Measurements from ENCODE around the gene PCDH19. TPM values are rescaled to one million over a fixed set of nuclear protein-coding genes. Genes with fewer than 3 reads are reported as not detected.

The PCDH19 gene
- total and polyA plus RNA-seq, 2 donors (not counting 1 experiment from before 2014, with no cell fraction given), result under 0.01 to 0.05 TPM

DNA sequence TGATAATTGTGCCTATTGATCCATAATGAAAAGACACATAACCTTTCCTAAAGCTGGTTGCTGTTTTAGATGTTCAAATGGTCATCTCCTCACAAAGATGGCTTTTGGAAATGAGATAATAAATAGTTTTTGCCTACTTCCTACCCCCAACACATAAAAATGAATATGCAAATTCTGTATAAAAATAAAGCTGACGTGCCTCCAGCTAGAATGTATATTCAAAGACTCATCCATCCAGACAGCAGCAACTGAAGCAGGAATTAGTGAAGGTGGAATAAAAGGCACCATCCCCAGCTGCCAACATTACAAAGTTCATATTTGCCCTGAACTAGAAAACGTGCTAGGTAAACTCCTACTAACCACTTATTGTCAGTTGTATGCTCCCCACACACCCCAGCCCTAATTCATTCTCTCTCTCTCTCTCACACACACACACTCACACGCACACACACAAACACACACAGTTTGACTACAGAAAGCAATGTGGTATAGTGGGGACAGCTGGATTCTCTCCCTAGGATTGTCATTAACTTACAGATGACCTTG, 53.6 kb downstream of the PCDH19 start:
- DNase-seq (ENCODE audit: low read depth in 2 of 2), result no peak
- H3K4me1 ChIP-seq (ENCODE audit: control insufficient read depth, extremely low read depth, insufficient read depth, low read length), result no peaks in the 10 kb centered on the region
- H3K27me3 ChIP-seq (ENCODE audit: control insufficient read depth, insufficient read depth, low read length), result no peaks in the 10 kb centered on the region
- no peak overlapping the region for H2AFZ ChIP-seq (ENCODE audit: low read length)
- H3K27ac ChIP-seq (ENCODE audit: insufficient read depth, low read length), result no peak overlapping the region
- H3K9me3 ChIP-seq (ENCODE audit: control insufficient read depth, insufficient read depth, low read depth, low read length), result no peaks in the 10 kb centered on the region
- H3K4me3 ChIP-seq (replicated peaks in 1 of 4; ENCODE audit: control extremely low read depth in 1 of 4, insufficient read depth in 1 of 4, low read depth in 3 of 4, low read length in 4 of 4), result no peak overlapping the region
- H3K79me2 ChIP-seq (ENCODE audit: control insufficient read depth, insufficient read depth, low read length), result no peaks in the 10 kb centered on the region
- TF ChIP-seq, protein P1, sequence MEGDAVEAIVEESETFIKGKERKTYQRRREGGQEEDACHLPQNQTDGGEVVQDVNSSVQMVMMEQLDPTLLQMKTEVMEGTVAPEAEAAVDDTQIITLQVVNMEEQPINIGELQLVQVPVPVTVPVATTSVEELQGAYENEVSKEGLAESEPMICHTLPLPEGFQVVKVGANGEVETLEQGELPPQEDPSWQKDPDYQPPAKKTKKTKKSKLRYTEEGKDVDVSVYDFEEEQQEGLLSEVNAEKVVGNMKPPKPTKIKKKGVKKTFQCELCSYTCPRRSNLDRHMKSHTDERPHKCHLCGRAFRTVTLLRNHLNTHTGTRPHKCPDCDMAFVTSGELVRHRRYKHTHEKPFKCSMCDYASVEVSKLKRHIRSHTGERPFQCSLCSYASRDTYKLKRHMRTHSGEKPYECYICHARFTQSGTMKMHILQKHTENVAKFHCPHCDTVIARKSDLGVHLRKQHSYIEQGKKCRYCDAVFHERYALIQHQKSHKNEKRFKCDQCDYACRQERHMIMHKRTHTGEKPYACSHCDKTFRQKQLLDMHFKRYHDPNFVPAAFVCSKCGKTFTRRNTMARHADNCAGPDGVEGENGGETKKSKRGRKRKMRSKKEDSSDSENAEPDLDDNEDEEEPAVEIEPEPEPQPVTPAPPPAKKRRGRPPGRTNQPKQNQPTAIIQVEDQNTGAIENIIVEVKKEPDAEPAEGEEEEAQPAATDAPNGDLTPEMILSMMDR (conservative IDR thresholded peaks at IDR 0.05 in 1 of 2, IDR thresholded peaks at IDR 0.05 in 1 of 2; ENCODE audit: low read depth in 1 of 2, low read length in 2 of 2), result no peak
- no peak for TF ChIP-seq EZH2 (IDR thresholded peaks at IDR 0.05; ENCODE audit: low read length, missing control alignments)
- no peaks in the 10 kb centered on the region for H3K36me3 ChIP-seq (ENCODE audit: control insufficient read depth, insufficient read depth, low read length)
- no peaks in the 10 kb centered on the region for H4K20me1 ChIP-seq (ENCODE audit: control insufficient read depth, extremely low read depth, insufficient read depth, low read length)
- no peak overlapping the region for H3K4me2 ChIP-seq (ENCODE audit: extremely low read depth, insufficient read depth, low read length)
- H3K9ac ChIP-seq (ENCODE audit: insufficient read depth, low read length), result no peak overlapping the region

DNA sequence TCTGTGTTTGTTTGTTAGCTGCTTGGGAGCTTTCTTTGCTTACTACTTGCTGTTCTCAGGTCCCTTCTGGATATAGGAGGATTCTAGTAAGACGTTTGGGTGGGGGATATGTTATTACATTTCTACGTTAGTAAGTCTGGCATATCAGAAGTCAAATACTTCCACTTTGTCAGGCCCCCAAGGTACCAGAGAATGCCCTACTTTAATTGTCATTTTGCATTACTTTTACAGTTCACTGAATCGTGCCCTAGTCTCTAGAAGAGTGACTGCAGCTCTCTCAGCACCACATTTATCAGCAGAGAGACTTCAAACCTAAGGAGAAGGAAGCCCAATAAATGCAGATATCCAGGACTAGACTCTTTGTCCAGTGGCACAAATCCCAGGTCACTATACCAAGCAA, 54.4 kb downstream of the PCDH19 start:
- Histone ChIP-seq H3K79me2 (ENCODE audit: control insufficient read depth, insufficient read depth, low read length) (no peaks in the 10 kb centered on the region), H3K9me3 (ENCODE audit: control insufficient read depth, insufficient read depth, low read depth, low read length) (no peaks in the 10 kb centered on the region), H3K4me3 (replicated peaks in 1 of 4; ENCODE audit: control extremely low read depth in 1 of 4, insufficient read depth in 1 of 4, low read depth in 3 of 4, low read length in 4 of 4) (no peak overlapping the region), H3K36me3 (ENCODE audit: control insufficient read depth, insufficient read depth, low read length) (no peaks in the 10 kb centered on the region), H2AFZ (ENCODE audit: low read length) (no peak overlapping the region), H3K27me3 (ENCODE audit: control insufficient read depth, insufficient read depth, low read length) (no peaks in the 10 kb centered on the region), H3K4me1 (ENCODE audit: control insufficient read depth, extremely low read depth, insufficient read depth, low read length) (no peaks in the 10 kb centered on the region), H3K4me2 (ENCODE audit: extremely low read depth, insufficient read depth, low read length) (no peak overlapping the region), H4K20me1 (ENCODE audit: control insufficient read depth, extremely low read depth, insufficient read depth, low read length) (no peaks in the 10 kb centered on the region), H3K9ac (ENCODE audit: insufficient read depth, low read length) (no peak overlapping the region), H3K27ac (ENCODE audit: insufficient read depth, low read length) (no peak overlapping the region)
- TF ChIP-seq EZH2 (IDR thresholded peaks at IDR 0.05; ENCODE audit: low read length, missing control alignments), result no peak
- TF ChIP-seq, protein P1 (conservative IDR thresholded peaks at IDR 0.05 in 1 of 2, IDR thresholded peaks at IDR 0.05 in 1 of 2; ENCODE audit: low read depth in 1 of 2, low read length in 2 of 2), result no peak
- no peak for DNase-seq (ENCODE audit: low read depth in 2 of 2)

DNA sequence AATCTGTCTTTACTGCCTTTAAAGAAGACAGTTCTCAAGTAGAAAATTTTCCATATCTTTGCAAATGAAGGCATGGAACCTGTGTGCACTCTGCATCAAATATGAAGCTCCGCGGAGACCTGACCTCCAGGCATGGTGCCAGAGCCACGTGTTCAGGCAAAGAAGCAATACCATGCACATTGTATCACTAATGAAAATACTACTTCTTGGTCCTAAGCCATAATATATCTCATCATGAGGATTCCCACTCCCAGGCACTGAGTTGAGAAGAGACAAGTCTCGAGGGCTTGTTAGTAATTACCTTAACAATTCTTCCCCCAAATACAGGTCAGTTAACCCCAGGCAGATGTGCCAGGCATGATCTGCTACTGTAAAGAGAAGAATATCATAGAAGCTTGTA, 56.7 kb downstream of the PCDH19 start:
- no peak overlapping the region for H3K4me2 ChIP-seq (ENCODE audit: extremely low read depth, insufficient read depth, low read length)
- H2AFZ ChIP-seq (ENCODE audit: low read length), result no peak overlapping the region
- no peaks in the 10 kb centered on the region for H3K27me3 ChIP-seq (ENCODE audit: control insufficient read depth, insufficient read depth, low read length)
- no peak for DNase-seq (ENCODE audit: low read depth in 2 of 2)
- TF ChIP-seq, protein P1 (conservative IDR thresholded peaks at IDR 0.05 in 1 of 2, IDR thresholded peaks at IDR 0.05 in 1 of 2; ENCODE audit: low read depth in 1 of 2, low read length in 2 of 2), result no peak
- no peak for TF ChIP-seq EZH2 (IDR thresholded peaks at IDR 0.05; ENCODE audit: low read length, missing control alignments)
- no peaks in the 10 kb centered on the region for H3K4me1 ChIP-seq (ENCODE audit: control insufficient read depth, extremely low read depth, insufficient read depth, low read length)
- no peaks in the 10 kb centered on the region for H4K20me1 ChIP-seq (ENCODE audit: control insufficient read depth, extremely low read depth, insufficient read depth, low read length)
- H3K9me3 ChIP-seq (ENCODE audit: control insufficient read depth, insufficient read depth, low read depth, low read length), result no peaks in the 10 kb centered on the region
- no peak overlapping the region for H3K27ac ChIP-seq (ENCODE audit: insufficient read depth, low read length)
- H3K9ac ChIP-seq (ENCODE audit: insufficient read depth, low read length), result no peak overlapping the region
- H3K4me3 ChIP-seq (replicated peaks in 1 of 4; ENCODE audit: control extremely low read depth in 1 of 4, insufficient read depth in 1 of 4, low read depth in 3 of 4, low read length in 4 of 4), result no peak overlapping the region
- H3K36me3 ChIP-seq (ENCODE audit: control insufficient read depth, insufficient read depth, low read length), result no peaks in the 10 kb centered on the region
- H3K79me2 ChIP-seq (ENCODE audit: control insufficient read depth, insufficient read depth, low read length), result no peaks in the 10 kb centered on the region
